WERI-Rb-1 (cell line): ENCODE measurements around the gene BCL10.

Experiments used
- DNase-seq: peaks from one replicate; pipeline ENCODE4 v3.0.0-alpha.2; 2020
- H3K27ac ChIP-seq: fragments of 250-450 bp; sonication (Bioruptor Pico); 2 replicates; pipeline ENCODE4 v1.5.1; 2020; ENCODE audit warnings: mild to moderate bottlenecking, moderate library complexity
- H3K27me3 ChIP-seq: fragments of 250-450 bp; sonication (Bioruptor Pico); 2 replicates; pipeline ENCODE4 v1.5.1; 2021; ENCODE audit warnings: mild to moderate bottlenecking, low read depth, moderate library complexity; ENCODE audit not compliant: insufficient read depth, severe bottlenecking
- H3K36me3 ChIP-seq: fragments of 250-450 bp; sonication (Bioruptor Pico); 2 replicates; pipeline ENCODE4 v1.5.1; 2020; ENCODE audit warnings: mild to moderate bottlenecking, moderate library complexity
- H3K4me3 ChIP-seq: 2 replicates; pipeline ENCODE4 v1.5.1; 2011; ENCODE audit warnings: low read depth, mild to moderate bottlenecking, control low read depth, low read length
- H3K9me3 ChIP-seq: fragments of 250-450 bp; sonication (Bioruptor Pico); 2 replicates; pipeline ENCODE4 v1.5.1; 2021; ENCODE audit warnings: mild to moderate bottlenecking, moderate library complexity; ENCODE audit not compliant: severe bottlenecking
- CTCF ChIP-seq: IDR thresholded peaks from 2 replicates; pipeline ENCODE4 v1.5.1; 2011; ENCODE audit warnings: low read depth, mild to moderate bottlenecking, control low read depth, inconsistent platforms, low read length

Gene BCL10

GRCh38 chr1:85224295-85224694 is 52.1 kb downstream of the BCL10 start:
- no peak for DNase-seq
- no peak for TF ChIP-seq CTCF
- no peaks in the 10 kb centered on the region for H3K27me3 ChIP-seq

GRCh38 chr1:85223334-85223733 is 53.1 kb downstream of the BCL10 start:
- Histone ChIP-seq H3K36me3 (no peaks in the 10 kb centered on the region), H3K27ac (no peak overlapping the region), H3K4me3 (no peak overlapping the region), H3K9me3 (no peaks in the 10 kb centered on the region), H3K27me3 (no peaks in the 10 kb centered on the region)
- DNase-seq = no peak
- TF ChIP-seq CTCF = no peak

More at GRCh38 chr1:85224295-85224694, 52.1 kb downstream of the BCL10 start:
- Histone ChIP-seq H3K36me3 (no peaks in the 10 kb centered on the region), H3K9me3 (no peaks in the 10 kb centered on the region), H3K27ac (no peak overlapping the region), H3K4me3 (no peak overlapping the region)

DNA sequence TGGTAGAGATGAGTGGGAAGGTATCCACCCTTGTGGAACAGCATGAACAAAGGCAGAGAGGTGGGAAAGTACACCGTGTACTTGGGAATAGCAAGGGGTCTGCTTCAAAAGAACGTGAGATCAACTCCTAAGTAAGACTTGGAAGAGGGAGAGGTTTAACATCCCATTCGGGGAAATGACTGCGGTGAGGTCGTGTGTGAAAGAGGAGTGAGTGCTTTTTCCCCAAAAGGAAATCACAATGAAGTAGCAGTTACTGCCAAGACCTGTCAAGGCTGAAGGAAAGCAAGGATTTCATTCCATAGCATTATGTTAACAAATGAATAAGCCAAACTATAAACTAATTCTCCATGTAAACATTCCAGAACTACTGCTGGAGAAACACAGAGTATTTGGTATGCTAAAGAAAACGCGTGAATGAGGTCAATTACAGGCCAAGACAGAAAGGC is 55.7 kb downstream of the BCL10 start:
- Histone ChIP-seq H3K27me3 (no peaks in the 10 kb centered on the region), H3K4me3 (no peak overlapping the region), H3K27ac (no peak overlapping the region), H3K9me3 (no peaks in the 10 kb centered on the region), H3K36me3 (no peaks in the 10 kb centered on the region)
- no peak for DNase-seq
- no peak for TF ChIP-seq CTCF

DNA sequence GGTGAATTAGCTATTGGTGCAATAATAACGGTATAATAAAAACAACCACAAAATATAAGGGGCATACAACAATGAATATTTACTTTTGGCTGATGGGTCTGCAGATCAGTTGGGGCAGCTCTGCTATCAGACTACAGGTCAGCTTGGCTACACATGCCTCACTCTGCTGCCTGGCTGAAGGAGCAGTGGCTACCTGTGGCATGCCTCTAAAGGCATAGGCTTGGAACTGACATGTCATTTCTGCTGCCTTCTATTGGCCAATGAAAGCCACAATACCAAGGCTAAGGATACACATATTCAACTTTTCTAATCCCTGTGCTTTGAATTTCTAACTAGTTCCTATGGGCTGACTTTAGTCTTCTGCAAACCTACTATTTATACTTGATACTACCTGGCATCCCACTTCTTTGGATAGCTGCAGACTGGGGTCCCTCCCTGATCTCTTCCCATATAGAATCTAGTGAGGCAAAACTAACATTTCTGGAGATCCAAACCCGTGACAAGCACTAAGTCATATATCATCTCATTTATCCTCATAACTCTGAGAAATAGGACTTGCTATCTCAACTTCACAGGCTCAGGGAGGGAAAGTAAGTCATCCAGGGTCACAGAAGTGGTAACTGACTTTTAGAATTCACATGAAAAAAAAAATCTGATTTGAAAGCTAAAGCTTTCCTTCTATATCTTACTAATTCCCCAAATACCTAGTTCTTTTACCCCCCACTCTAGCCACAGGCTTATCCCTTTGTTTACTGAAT is 56.4 kb downstream of the BCL10 start:
- Histone ChIP-seq H3K9me3 (no peaks in the 10 kb centered on the region), H3K4me3 (no peak overlapping the region), H3K27ac (no peak overlapping the region), H3K27me3 (no peaks in the 10 kb centered on the region), H3K36me3 (no peaks in the 10 kb centered on the region)
- no peak for TF ChIP-seq CTCF
- no peak for DNase-seq

GRCh38 chr1:85216697-85217096 is 59.7 kb downstream of the BCL10 start:
- no peaks in the 10 kb centered on the region for H3K27me3 ChIP-seq
- H3K4me3 ChIP-seq = no peak overlapping the region
- no peaks in the 10 kb centered on the region for H3K36me3 ChIP-seq
- no peak overlapping the region for H3K27ac ChIP-seq
- TF ChIP-seq CTCF = no peak
- no peaks in the 10 kb centered on the region for H3K9me3 ChIP-seq
- no peak for DNase-seq
